GM12864 (cell line): ENCODE measurements around the gene CYP8B1.

Source experiments
- DNase-seq: peaks from one replicate; pipeline ENCODE4 v3.0.0-alpha.2; 2011; ENCODE audit warnings: low read depth
- H3K4me3 ChIP-seq: 2 replicates; pipeline ENCODE4 v1.5.1; 2011; ENCODE audit warnings: mild to moderate bottlenecking, low read depth, low read length, control low read depth
- TF ChIP-seq, protein P1 (sequence below): IDR thresholded peaks from 2 replicates; pipeline ENCODE4 v1.5.1; 2011; ENCODE audit warnings: low read depth, mild to moderate bottlenecking, moderate library complexity, low read length, control low read depth, inconsistent platforms; ENCODE audit errors: missing control alignments

The CYP8B1 gene

DNA sequence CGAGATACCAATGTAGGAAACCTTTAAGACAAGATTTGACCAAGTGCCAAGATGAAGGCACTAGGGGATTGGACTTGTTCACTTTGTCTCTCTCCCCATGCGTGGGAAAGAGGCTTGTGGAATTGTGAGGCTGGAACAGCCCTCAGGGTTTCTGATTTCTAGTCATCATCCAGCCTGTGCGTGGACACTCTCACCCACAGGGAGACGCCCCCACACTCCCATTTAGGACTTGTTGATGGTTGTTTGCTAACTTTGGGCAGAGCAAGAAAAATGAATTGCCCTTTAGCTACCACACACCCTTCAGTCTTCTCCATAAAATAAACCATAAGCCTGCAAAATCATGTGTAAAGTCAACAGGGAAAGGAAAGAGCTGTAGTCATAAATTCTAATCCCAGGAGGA is 48.0 kb downstream of the CYP8B1 start:
- no peak overlapping the region for H3K4me3 ChIP-seq
- DNase-seq = no peak
- TF ChIP-seq, protein P1, sequence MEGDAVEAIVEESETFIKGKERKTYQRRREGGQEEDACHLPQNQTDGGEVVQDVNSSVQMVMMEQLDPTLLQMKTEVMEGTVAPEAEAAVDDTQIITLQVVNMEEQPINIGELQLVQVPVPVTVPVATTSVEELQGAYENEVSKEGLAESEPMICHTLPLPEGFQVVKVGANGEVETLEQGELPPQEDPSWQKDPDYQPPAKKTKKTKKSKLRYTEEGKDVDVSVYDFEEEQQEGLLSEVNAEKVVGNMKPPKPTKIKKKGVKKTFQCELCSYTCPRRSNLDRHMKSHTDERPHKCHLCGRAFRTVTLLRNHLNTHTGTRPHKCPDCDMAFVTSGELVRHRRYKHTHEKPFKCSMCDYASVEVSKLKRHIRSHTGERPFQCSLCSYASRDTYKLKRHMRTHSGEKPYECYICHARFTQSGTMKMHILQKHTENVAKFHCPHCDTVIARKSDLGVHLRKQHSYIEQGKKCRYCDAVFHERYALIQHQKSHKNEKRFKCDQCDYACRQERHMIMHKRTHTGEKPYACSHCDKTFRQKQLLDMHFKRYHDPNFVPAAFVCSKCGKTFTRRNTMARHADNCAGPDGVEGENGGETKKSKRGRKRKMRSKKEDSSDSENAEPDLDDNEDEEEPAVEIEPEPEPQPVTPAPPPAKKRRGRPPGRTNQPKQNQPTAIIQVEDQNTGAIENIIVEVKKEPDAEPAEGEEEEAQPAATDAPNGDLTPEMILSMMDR = no peak

DNA sequence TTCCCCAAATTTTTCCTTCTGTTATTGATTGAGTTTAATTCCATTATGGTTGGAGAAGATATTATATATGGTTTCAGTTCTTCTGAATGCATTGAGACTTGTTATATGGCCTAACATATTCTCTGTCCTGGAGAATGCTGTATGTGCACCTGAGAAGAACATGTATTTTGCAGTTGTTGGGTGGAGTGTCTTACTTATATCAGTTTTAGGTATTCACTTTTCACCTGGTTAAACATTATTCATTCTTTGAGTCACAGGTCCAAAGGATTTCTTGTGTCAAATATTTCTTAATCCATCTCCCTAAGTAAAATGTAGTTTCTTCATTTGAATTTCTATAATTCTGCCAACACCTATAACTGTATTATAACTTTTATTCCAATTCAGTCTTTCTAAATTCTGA is 48.7 kb downstream of the CYP8B1 start:
- DNase-seq = no peak
- TF ChIP-seq, protein P1 = no peak
- no peak overlapping the region for H3K4me3 ChIP-seq

DNA sequence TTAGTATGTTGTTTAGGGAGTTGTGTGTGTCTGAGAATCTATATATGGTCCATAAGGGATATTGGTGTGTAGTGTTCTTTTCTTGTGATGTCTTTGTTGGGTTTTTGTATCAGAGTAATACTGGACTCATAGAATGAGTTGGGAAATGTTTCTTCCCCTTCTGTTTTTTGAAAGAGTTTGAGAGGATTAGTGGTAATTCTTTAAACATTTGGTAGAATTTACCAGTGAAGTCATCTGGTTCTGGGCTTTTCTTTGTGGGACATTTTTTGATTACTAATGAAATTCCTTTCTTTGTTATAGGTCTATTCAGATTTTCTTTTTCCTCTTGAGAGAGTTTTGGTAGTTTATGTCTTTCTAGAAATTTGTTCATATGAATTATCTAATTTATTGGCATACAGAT is 49.5 kb downstream of the CYP8B1 start:
- TF ChIP-seq, protein P1 = no peak
- DNase-seq = no peak
- H3K4me3 ChIP-seq = no peak overlapping the region

DNA sequence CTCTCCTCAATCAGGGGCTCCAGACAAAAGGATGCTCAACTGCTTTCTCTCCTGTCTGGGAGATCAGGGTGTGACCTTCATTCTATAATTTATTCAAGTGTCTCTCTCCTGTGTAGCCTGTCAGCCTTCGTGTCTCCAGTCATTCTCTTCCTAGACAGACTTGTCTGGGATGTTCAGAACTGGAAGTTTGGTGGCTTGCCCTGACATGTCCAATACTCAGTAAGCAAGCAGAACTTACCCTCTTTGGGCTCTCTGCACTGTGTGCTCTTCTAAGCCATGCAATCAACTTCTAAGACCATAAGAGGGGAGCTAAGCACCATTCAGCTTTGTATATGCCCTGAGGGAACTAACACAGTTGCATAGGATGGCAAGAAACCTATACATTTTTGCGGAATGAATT is 52.3 kb downstream of the CYP8B1 start:
- no peak for DNase-seq
- no peak overlapping the region for H3K4me3 ChIP-seq
- TF ChIP-seq, protein P1 = no peak

DNA sequence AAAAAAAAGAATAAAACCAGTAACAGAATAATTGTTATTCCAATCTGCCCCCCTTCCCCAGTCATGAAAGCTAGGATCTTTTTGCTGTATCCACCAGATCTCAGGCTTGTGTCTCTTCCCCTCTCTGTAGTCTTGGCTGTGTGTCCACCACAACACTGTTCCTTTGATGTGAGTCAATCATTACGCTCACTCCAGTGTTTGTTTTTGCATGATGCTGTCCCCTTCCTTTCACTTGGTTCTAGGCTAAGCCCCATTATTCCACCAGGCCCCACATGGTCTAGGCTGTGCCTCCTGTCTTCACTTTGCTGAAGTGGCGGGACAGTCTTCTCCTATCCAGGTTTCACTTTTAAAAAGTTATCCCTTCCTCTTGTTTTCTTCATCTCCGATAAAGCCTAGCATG is 52.9 kb downstream of the CYP8B1 start:
- DNase-seq = no peak
- TF ChIP-seq, protein P1 = no peak
- no peak overlapping the region for H3K4me3 ChIP-seq
